Measurements from ENCODE around the gene OSMR.

OSMR gene

DNA sequence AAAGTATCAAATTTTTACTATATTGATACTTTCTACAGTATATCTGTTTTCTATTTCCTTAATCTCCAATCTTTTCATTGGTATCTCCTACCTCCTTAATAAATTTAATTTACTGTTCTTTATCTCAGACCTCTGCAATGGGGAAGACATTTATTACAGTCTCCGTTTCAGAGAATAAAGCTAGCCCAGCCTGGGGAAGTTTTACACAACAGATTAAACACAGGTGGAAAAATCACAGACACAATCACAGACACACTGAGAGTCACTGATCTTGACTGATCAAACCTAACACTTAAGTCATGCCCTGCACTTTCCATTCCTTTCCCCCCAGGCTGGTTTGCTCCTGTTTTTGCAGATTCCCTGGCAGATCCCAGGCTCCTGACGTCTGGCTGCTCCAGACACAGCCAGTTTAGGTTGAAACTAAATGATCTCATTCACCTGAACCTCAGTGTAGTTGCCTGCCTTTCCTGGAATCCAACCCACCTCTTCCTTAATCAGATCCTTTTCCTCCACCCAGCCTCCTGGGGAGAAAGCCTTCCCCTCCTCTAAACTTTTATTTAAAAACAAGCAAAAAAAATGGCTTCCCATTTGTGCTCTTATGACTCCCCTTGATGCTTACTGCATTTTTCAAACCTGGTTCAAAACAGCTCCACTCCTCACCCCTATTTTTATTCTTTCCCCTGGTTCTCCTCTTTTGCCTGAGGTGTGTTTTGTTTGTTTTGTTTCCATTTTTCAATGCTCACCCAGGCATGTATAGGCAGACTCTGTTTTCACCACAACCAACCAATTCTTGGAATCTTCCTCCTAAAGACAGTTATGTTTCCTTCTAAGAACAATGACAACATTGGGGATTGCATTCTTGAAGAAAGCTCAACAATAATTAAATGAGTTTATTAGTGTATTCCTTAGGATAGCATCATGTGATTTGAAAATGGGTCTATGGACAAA, 29.5 kb upstream of the OSMR start:
- TF ChIP-seq ZNF274 (IDR thresholded peaks at IDR 0.05; ENCODE audit: low read depth, low read length) = no peak
- H3K4me3 ChIP-seq (ENCODE audit: low read length) = no peak overlapping the region

DNA sequence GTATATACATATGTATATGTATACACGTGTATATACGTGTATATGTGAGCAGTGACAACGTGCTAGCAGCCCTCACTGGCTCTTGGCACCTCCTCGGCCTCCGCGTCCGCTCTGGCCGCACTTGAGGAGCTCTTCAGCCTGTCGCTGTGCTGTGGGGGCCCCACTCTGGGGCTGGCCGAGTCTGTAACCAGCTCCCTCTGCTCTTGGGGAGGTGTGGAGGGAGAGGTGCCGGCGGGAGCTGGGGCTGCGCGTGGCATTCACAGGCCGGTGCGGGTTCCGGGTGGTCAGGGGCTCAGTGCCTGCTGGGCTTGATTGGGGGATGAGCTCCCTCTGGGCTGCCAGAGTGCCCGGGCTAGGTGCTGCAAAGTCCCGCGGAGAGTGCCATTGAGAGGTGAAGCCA, 24.1 kb upstream of the OSMR start:
- no peak overlapping the region for H3K4me3 ChIP-seq (ENCODE audit: low read length)
- no peak for TF ChIP-seq ZNF274 (IDR thresholded peaks at IDR 0.05; ENCODE audit: low read depth, low read length)

DNA sequence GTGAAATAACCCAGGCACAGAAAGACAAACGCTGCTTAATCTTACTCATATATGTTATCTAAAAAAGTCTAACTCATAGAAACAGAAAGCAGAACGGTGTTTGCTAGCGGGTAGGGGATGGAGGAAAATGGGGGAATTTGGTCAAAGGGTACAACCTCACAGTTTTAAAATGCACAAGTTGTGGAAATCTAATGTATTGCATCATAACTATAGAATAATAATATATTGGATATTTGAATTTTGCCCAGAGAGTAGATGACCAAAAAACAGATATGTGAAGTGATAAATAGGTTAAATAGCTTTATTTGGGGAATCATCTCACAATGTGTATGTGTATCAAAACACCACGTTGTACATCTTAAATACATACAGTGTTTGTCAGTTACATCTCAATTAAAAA, 22.3 kb upstream of the OSMR start:
- no peak overlapping the region for H3K4me3 ChIP-seq (ENCODE audit: low read length)
- TF ChIP-seq ZNF274 (IDR thresholded peaks at IDR 0.05; ENCODE audit: low read depth, low read length) = no peak

DNA sequence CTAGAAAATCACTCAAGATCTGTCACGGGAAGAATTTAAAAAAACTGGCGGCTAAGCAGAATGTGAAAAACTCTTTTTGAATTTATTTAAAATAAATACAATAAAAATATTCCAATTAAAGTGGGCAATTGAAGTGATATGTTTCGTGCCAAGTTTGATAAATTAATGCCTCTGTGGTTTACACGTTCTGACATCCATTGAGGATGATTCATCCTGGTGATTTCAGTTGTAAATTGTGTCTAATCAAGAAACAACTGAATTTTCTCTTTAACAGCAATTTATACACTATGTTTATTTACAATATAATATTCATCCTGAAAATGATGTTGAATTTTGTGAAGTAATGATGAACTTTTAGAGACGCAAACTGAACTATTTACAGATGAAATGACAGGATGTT, 21.0 kb upstream of the OSMR start:
- TF ChIP-seq ZNF274 (IDR thresholded peaks at IDR 0.05; ENCODE audit: low read depth, low read length) = no peak
- H3K4me3 ChIP-seq (ENCODE audit: low read length) = no peak overlapping the region

DNA sequence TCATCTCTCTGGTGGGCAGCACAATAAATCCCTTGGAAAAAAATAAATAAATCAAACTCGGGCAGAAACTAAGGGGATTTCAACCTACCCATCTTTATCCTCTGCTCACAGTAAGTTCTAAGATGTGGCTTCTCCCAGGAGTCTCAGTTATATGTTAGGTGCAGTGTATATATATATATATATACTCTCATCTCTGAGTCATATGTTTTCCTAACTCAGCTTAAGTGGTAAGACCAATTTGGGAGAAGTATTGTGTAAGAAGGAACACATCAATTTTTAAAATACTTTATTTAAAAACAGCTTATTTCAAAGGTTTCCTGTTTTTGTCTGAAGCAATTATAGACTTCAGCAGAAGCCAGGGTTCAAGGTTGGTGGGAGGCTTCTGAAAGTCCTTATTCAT, 20.3 kb upstream of the OSMR start:
- no peak overlapping the region for H3K4me3 ChIP-seq (ENCODE audit: low read length)
- TF ChIP-seq ZNF274 (IDR thresholded peaks at IDR 0.05; ENCODE audit: low read depth, low read length) = no peak

DNA sequence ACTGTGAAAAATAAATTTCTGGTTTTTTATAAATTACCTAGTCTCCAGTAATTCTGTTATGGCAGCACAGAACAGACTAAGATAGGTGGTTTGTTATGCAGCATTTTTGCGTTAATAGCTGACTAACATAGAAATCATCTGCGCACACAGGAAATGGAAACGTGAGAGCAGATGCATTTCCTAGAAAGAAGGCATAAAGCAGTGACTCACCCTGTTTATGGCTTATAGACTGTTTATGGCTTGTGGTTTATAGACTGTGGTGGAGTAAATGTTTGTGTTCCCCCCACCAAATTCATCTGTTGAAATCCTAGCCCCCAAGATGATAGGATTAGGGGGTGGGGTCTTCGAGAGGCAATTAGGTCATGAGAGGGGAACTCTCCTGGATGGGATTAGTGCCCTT, 18.3 kb upstream of the OSMR start:
- no peak overlapping the region for H3K4me3 ChIP-seq (ENCODE audit: low read length)
- TF ChIP-seq ZNF274 (IDR thresholded peaks at IDR 0.05; ENCODE audit: low read depth, low read length) = no peak

DNA sequence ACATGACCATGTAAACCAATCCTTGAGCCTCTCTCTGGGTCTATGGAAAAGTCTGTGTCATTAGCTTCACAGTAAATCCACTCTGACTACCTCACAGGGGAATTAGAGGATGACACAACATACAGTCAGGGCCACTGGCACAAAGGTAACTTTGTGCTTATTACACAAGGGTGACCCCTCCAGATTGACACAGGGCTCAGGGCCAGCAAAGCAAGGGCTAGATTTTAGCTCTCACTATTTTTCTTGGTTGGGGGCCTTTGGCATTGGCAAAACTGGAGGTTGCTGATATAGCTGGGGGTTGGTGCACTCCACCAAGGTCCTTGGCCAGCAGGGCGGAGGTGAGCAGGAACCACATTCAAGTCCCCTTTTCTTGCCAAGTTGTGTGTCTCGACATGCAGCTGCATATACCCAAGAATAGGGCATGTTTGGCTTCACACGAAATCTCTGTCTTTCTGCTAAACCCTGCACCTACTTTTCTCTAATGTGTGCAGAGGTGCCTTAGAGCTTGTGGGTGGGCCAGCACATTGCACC, 15.2 kb upstream of the OSMR start:
- no peak for TF ChIP-seq ZNF274 (IDR thresholded peaks at IDR 0.05; ENCODE audit: low read depth, low read length)
- no peak overlapping the region for H3K4me3 ChIP-seq (ENCODE audit: low read length)

DNA sequence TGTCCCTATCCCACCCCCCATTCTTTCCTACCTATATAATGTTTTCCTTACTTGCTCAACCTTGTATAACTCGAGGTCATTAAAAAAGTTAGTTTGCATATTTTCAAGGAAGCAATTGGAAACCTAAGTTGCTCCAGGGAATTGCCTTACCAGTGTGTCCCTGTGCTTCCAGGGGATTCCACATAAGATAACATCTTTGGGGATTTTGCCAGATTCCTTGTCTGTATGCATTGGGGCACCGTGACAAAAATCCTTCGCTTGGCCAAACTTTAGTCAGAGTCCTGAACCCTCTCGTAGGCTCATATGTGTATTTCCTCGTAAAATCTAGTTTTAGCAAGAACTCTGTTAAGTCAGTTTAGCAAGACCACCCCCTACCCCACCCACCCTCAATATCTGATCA, 14.7 kb upstream of the OSMR start:
- H3K4me3 ChIP-seq (ENCODE audit: low read length) = no peak overlapping the region
- no peak for TF ChIP-seq ZNF274 (IDR thresholded peaks at IDR 0.05; ENCODE audit: low read depth, low read length)

DNA sequence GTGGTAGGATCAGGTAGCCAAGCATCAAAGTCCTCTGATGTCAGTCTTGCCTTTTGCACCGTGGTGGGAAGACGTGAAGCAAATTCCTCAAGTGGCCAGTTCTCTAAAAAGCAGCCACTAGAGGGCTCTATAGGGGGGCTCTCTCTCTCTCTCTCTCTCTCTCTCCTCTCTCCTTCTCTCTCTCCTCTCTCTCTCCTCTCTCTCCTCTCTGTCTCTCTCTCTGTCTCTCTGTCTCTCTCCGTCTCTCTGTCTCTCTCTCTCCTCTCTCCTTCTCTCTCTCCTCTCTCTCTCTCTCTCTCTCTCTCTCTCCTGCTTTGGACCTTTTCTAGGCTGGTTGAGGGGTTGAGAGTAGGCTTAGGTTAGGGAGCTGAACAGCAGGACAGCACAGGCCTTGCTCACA, 13.9 kb upstream of the OSMR start:
- no peak for TF ChIP-seq ZNF274 (IDR thresholded peaks at IDR 0.05; ENCODE audit: low read depth, low read length)
- no peak overlapping the region for H3K4me3 ChIP-seq (ENCODE audit: low read length)

DNA sequence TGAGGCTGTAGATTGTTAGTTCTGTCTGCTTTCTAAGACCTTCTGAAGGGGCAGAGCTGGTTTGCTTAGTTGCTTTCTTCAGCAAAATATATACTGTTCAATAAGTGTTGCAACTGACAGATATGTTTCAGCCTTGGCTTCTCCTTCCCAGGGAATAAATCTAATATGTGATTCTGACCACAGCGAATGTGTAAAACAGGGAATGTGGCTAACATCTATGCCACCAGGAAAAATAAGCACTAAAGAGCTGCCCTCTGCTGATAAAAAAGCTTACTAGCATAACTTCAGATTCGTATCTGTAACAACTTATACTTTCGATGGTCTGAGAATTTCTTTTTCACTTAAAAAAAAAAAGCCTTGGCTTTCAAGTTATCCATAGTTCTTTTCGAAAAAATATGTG, 13.0 kb upstream of the OSMR start:
- no peak for TF ChIP-seq ZNF274 (IDR thresholded peaks at IDR 0.05; ENCODE audit: low read depth, low read length)
- H3K4me3 ChIP-seq (ENCODE audit: low read length) = no peak overlapping the region

DNA sequence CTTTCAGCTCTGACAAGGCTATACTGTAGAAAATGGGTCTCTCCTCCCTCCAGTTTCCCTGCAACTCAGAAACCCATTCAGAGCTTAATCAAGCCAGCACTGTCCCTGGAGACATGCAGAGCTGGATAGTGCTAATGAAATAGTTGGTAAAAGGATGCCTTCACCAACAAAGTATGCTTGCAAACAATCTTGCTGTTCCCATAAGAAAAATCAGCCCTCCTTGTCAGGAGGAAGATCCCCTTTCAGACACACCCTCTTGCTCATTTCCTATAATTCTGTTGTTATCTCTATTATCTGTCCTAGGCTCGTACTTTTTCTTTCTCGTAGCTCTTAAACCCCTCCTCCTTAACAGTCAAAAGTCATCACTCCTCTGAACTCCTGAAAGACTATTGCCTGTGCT, 9.9 kb upstream of the OSMR start:
- no peak overlapping the region for H3K4me3 ChIP-seq (ENCODE audit: low read length)
- TF ChIP-seq ZNF274 (IDR thresholded peaks at IDR 0.05; ENCODE audit: low read depth, low read length) = no peak

DNA sequence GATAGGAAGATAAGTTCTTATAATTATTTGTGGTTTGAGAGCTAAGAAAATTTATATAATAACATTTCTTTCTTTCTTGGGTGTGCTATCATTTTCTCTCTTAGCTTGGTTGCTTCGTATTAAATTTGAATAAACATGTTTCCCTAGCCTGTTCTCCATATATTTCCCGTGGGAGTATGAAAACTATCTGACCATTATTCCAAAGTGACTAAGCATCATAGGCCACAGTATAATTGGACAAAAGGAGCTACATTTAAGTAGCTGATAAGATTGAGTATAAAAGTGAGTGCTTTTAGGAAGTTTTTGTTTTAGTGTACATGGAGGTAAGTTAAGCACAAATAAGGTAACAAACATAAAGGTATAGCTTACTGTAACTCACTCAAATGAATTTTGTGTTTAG, 8.4 kb upstream of the OSMR start:
- H3K4me3 ChIP-seq (ENCODE audit: low read length) = no peak overlapping the region
- no peak for TF ChIP-seq ZNF274 (IDR thresholded peaks at IDR 0.05; ENCODE audit: low read depth, low read length)

DNA sequence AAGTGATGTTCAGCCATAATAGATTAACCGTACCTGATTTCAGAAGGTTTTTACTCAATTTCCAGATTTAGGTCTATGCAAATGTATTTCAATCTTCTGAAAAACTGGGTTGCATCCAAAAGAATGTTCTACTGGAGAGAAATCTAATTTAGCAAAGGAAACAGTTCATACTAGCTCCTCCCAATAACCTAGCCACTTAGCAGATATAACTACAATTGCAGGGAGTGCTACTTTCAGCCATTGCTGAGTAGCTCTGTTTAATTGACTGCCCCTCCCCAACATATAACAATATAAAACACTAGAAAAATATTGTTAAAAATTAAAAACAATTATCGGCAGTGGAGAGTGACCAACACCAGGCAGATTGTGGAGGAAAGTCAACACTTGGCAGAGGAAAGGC, 7.9 kb upstream of the OSMR start:
- no peak for TF ChIP-seq ZNF274 (IDR thresholded peaks at IDR 0.05; ENCODE audit: low read depth, low read length)
- H3K4me3 ChIP-seq (ENCODE audit: low read length) = no peak overlapping the region

DNA sequence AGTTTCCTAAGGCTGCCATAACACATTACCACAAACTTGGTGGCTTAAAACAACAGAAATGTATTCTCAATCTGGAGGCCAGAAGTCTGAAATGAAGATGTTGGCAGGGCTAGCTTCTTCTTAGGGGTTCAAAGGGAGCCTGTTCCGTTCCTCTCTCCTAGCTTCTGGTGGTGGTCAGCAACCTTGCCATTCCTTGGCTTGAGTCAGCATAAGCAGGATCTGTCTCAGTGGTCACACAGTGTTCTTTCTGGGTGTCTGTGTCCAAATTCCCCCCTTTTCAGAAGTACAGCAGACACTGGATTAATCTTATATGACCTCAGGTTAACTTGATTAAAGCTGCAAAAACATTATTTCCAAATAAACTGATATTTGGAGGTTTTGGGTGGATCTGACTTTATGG, 2.1 kb upstream of the OSMR start:
- TF ChIP-seq ZNF274 (IDR thresholded peaks at IDR 0.05; ENCODE audit: low read depth, low read length) = no peak
- no peak overlapping the region for H3K4me3 ChIP-seq (ENCODE audit: low read length)

DNA sequence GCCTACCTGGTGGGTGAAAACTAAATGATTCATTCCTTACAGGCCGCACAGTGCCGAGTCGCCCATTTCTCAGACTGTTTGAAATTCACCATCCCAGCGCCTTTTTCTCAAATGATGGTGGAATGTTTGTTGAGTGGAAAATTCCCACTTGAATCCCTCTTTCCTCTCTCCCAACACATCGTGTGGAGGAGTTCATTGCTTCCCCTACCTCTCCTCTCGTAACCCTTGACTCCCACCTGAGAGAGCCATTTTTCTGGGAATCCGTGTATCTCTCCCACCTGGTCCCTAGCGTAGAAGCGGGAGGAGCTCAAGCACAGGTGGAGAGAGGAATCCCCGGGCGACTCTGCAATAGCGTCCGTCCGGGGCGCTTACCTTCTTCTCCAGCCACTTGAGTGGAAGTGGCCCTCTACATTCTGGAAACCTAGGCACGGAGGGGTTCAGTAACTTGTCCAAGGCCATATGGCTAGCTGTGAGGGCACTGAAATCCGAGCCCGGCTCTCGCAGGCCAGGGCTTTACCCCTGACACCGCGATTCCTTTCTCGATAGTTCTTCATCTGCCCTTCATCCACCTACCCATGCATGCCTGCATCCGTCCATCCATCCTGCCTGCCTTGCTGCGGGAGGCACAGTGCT, 683 bp downstream of the OSMR start:
- TF ChIP-seq ZNF274 (IDR thresholded peaks at IDR 0.05; ENCODE audit: low read depth, low read length) = no peak
- no peak overlapping the region for H3K4me3 ChIP-seq (ENCODE audit: low read length)

All from GM08714 (cell line).